Epithelial cell of proximal tubule (primary cell): ENCODE measurements around the gene UBIAD1. TPM values are rescaled to one million over a fixed set of nuclear protein-coding genes. Genes with fewer than 3 reads are reported as not detected.
A peak's percentile ranks its signal among the peaks of the same experiment; 100 is the strongest.

Source experiments
- DNase-seq: peaks from one replicate; pipeline ENCODE4 v3.0.0-alpha.2; 2011; ENCODE audit warnings: low read depth
- H3K4me3 ChIP-seq: 2 replicates; pipeline ENCODE4 v1.5.1; 2011; ENCODE audit warnings: low read depth, mild to moderate bottlenecking, low read length
- total RNA-seq: library from RNA; depleted of rRNA; stranded (reverse); fragments of >200 nt; gene quantifications from 2 replicates; pipeline ENCODE4 v1.2.3, GENCODE V29; 2015
- TF ChIP-seq, protein P1 (sequence below): conservative IDR thresholded peaks from 2 replicates; pipeline ENCODE4 v1.5.1; 2012; ENCODE audit warnings: low read depth, mild to moderate bottlenecking, low read length

The UBIAD1 gene
- total RNA-seq, 1 donor from 2014 or later = 6.2 TPM

DNA sequence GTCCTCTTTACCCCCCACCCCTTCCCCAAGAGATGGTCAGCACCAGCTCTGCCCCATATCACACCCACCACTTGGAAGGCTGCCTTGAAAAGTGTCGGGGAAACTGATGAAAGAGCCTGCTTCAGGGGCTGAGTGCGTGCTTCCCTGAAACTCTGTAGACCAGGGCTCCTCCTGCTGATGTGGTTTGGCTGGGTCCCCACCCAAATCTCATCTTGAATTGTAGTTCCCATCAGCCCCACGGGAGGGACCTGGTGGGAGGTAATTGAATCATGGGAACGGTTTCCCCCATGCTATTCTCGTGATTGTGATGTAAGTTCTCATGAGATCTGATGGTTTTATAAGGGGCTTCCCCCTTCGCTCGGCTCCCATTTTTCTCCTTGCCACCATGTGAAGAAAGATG is 36.4 kb downstream of the UBIAD1 start:
- TF ChIP-seq, protein P1, sequence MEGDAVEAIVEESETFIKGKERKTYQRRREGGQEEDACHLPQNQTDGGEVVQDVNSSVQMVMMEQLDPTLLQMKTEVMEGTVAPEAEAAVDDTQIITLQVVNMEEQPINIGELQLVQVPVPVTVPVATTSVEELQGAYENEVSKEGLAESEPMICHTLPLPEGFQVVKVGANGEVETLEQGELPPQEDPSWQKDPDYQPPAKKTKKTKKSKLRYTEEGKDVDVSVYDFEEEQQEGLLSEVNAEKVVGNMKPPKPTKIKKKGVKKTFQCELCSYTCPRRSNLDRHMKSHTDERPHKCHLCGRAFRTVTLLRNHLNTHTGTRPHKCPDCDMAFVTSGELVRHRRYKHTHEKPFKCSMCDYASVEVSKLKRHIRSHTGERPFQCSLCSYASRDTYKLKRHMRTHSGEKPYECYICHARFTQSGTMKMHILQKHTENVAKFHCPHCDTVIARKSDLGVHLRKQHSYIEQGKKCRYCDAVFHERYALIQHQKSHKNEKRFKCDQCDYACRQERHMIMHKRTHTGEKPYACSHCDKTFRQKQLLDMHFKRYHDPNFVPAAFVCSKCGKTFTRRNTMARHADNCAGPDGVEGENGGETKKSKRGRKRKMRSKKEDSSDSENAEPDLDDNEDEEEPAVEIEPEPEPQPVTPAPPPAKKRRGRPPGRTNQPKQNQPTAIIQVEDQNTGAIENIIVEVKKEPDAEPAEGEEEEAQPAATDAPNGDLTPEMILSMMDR = no peak
- H3K4me3 ChIP-seq = no peak overlapping the region
- no peak for DNase-seq

DNA sequence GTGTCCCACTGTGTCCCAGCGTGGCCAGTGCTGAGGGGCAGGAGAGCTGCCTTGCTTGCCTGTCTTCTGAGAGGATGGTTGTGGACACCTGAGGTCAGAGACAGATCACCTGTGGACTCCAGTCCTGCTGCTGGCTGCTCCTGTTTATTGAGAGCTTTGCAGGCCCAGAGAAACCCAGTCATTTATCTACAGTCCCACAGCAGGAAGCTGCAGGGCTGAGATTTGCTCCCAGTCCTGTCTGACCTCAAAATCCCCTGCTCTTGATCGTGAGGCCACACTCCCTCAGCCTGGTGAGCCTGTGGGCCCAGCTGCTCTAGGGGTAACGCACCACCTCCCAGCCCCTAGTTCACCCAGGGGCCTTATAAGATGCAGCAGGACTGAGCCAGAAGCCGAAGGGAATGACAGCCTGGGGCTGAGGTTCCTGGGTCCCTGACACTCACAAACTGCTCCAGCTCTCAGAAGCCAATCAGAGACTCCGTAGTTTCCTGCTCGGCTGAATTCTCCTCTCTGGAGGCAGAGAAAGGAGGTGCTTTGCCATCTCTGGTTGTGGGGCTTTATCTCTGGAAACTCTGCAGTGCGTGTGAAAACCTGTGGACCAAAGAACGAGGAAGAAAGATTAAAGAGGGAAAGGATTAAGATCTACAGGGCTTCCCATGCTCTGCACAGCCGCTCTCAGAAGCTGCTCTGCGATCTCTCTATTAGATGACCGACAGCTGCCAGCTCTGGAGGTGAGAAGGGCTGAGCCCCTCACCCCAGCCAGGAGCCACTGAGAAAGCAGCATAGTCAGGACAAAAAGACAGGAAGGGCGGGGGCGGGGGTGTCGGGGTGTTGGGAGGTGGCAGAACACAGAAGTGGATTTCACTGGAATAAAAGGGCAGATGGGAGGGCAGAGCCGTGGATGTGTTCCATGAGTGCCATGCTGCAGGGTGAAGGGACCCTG is 39.1 kb downstream of the UBIAD1 start:
- H3K4me3 ChIP-seq = no peak overlapping the region
- no peak for DNase-seq
- TF ChIP-seq, protein P1 = no peak

DNA sequence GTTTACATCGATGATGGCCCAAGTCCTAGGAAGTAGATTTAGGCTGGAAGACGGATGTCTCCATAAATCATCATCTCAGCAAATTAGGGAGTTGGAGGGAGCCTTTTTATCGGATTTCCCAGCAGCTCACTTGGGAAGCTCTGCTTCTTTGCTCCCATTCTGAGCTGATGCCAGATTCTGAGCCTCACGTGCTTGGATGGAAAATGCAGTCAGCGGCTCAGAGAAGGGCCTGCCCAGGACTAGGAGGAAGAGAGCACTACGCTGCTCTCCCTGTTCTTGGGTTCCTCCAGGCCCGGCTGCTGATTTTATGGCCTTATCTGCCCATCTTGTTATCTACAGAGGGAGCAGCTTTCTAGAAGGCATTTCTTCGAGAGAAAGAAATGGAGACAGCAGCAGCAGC is 42.0 kb downstream of the UBIAD1 start:
- DNase-seq = no peak
- TF ChIP-seq, protein P1 = no peak
- no peak overlapping the region for H3K4me3 ChIP-seq

DNA sequence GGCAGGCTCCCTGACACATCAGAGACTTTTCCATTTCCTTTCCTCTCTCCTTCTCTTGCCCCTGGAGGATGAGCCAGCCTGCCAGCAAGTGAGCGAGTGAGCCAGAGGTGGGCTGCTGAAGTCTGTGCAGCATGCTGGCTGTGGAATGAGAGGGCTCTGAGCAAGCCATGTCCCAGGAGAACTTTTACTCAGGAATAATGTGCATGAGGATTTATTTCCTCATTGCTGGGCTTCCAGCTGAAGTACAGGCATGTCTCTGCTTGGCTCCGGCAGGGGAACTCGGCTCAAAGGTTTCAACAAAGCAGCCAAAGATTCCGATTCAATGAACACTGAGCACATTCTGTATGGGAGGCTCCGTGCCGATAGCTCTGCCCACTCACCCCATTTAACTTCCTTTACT is 43.7 kb downstream of the UBIAD1 start:
- H3K4me3 ChIP-seq = no peak overlapping the region
- no peak for DNase-seq
- TF ChIP-seq, protein P1 = no peak

DNA sequence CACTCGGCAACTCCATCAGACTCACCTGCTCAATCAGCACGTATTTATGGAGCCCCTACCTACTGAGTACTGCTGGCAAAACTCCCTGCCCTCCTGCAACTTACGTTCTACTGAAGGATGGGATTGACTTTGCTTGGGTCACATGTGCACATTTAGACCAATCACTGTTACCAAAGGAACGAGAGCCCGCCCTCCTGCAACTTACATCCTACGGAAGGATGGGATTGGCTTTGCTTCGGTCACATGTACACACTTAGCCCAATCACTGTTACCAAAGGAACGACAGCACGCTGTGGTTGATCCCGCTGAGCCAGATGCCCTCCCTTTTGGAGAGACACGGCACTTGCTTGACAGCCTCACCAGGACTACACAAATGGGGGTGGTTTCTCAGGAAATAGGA is 46.0 kb downstream of the UBIAD1 start:
- H3K4me3 ChIP-seq = no peak overlapping the region
- DNase-seq = no peak
- TF ChIP-seq, protein P1 = no peak

DNA sequence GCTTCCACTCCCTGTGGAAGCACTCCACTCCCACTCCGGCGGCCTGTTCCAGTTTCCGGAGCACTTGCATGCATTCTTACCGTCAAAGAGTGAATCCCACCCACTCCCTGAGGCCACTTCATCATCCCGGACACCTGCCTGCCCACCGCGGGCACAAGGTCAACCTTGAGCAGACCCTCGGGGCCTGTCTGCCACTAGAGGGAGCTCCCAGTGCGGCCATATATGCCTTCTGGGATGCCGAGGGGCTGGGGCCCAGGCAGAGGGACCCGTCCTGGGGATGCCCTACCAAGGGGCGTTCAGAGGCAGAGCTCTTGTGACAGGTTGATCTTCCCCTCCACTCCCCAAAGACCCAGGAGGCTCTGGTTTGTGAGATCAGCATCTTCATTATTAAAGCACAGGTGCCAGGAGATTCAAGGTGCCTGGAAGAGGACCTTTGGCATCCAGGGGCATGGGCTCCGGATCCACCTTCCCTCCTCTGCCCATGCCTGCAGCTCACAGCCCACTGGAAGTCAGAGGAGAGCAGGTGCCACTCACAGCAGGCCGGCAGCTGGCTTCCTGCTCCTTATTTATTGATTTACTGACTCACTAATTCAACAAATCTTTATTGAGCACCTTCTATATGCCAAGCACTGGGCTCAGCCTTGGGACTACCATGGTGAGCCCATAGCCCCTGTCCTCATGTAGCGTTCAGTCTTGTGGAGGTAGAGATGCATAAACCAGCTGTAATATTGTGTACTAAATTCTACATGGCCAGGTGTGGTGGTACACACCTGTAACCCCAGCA is 47.3 kb downstream of the UBIAD1 start:
- DNase-seq = no peak
- TF ChIP-seq, protein P1 = peak; percentile 81
- no peak overlapping the region for H3K4me3 ChIP-seq
